ELF-1 (cell line): ENCODE data around the gene PPIP5K1.

Experiments
- DNase-seq: peaks from one replicate; pipeline ENCODE4 v3.0.0-alpha.2; 2016; ENCODE audit warnings: low read depth, low spot score

Gene PPIP5K1

DNA sequence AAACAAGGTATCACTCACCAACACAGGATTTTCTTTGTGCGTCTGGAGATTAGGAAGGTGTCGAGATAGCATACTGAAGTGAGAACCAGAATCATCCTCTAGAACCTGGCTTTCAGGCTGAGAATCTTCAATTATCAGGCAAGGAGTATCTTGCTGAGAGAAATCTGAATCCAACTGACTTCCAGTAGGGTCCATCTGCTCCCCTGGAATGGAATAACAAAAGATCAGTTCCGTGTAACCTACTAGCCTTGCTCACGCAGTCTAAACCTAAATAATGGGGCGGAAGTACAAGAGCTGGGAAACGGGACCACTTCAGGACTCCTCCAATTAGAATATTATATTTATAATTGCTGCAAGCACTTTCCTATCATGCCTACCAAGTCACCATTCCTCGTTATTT lies 97.7 kb downstream of the PPIP5K1 start:
- DNase-seq: peak; percentile 4

GRCh38 chr15:43489191-43489590 lies 100.8 kb downstream of the PPIP5K1 start:
- no peak for DNase-seq

GRCh38 chr15:43488790-43489189 lies 101.2 kb downstream of the PPIP5K1 start:
- DNase-seq: no peak

DNA sequence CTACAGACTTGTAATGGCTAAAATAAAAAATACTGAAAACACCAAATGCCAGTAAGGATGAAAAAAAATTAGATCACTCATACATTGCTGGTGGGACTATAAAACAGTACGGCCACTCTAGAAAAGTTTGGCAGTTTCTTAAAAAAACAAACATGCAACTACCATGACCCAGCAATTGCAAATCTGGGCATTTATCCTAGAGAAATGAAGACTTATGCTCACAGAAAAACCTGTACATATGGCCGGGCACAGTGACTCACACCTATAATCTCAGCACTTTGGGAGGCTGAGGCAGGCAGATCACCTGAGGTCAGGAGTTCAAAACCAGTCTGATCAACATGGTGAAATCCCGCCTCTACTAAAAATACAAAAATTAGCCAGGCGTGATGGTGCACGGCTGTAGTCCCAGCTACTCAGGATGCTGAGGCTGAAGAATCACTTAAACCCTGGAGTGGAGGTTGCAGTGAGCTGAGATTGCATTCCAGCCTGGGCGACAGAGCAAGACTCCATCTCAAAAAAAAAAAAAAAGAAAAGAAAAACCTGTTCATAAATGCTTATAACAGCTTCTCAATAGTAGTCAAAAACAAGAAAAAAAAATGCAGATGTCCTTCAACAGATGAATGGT lies 102.6 kb downstream of the PPIP5K1 start:
- no peak for DNase-seq

- no peak for DNase-seq
Observed at GRCh38 chr15:43484455-43484854, 105.6 kb downstream of the PPIP5K1 start.
